ENCODE results near the gene NME1. TPM values are rescaled to one million over a fixed set of nuclear protein-coding genes. Genes with fewer than 3 reads are reported as not detected.

Gene NME1
- total and polyA plus RNA-seq, 9 of the 15 experiments (the other 6 are each of a cell fraction or from before 2014, with no cell fraction given), result 449 to 1,588 (median 604) TPM

- POLR2A ChIA-PET, result interaction anchor here (0.7 to 3.1 kb wide), 17 partner anchors 10 to 350 kb away, joined by 3 to 23 read pairs (median 5); partner anchors contain the start of gene SPAG9
- CTCF ChIA-PET (ENCODE audit: low intra/inter-chr PET ratio), result interaction anchor here (0.7 to 2.4 kb wide), 5 partner anchors 14 to 152 kb away, joined by 3 to 31 read pairs (median 7); partner anchors contain the start of gene NME2
- Histone ChIP-seq H3K36me3 (ENCODE audit: control insufficient read depth, insufficient read depth, low read length) (peaks cover 30% of the 10 kb centered on the region), H3K4me3 (peak overlapping the region; percentile 32), H3K27me3 (ENCODE audit: control insufficient read depth in 2 of 2, insufficient read depth in 2 of 2, low read length in 2 of 2) (no peaks in the 10 kb centered on the region), H3K4me2 (ENCODE audit: insufficient read depth, low read length) (peak overlapping the region; percentile 80), H2AFZ (ENCODE audit: low read depth, low read length) (peak overlapping the region; percentile 99), H3K9ac (ENCODE audit: insufficient read depth in 1 of 2, low read depth in 2 of 2, low read length in 2 of 2) (peak overlapping the region; percentile 46 to 76), H4K20me1 (replicated peaks; ENCODE audit: control insufficient read depth, insufficient read depth, low read length) (no peaks in the 10 kb centered on the region), H3K4me1 (replicated peaks in 1 of 2; ENCODE audit: control insufficient read depth in 2 of 2, insufficient read depth in 2 of 2, low read length in 2 of 2) (peaks cover 5 to 15% of the 10 kb centered on the region in 2 experiments; a peak in 4 of 5 replicates), H3K9me3 (replicated peaks; ENCODE audit: control insufficient read depth, insufficient read depth, low read depth, low read length) (no peaks in the 10 kb centered on the region), H3K79me2 (ENCODE audit: control insufficient read depth, insufficient read depth, low read length) (peaks cover 45% of the 10 kb centered on the region), H3K27ac (ENCODE audit: extremely low read depth, low read depth, low read length) (peak overlapping the region; percentile 84), H3K9me1 (ENCODE audit: control insufficient read depth, insufficient read depth, low read length) (no peaks in the 10 kb centered on the region)
- 8% methylated on average over 8 of the region's 8 CpGs for WGBS (ENCODE audit: insufficient coverage, low coverage, missing lambda C conversion rate)
- intact Hi-C loops (cut with micrococcal nuclease), result loop anchor here (1.0 to 5.0 kb wide), 4 partner anchors 31 to 300 kb away; no protein-coding TSS in a partner anchor
- in situ Hi-C loops (cut with MboI), result loop anchor here (10.0 kb wide), 1 partner anchor 288 kb away; the partner anchor contains the start of gene TOB1
- ATAC-seq, result peak; percentile 3
- TSS peak; percentile 70 for BruUV-seq (replicated peaks)
- FAIRE-seq, result no peak
- no peak for DNase-seq (ENCODE audit: extremely low read depth in 1 of 4, low spot score in 3 of 4)
- TF ChIP-seq, protein P1, sequence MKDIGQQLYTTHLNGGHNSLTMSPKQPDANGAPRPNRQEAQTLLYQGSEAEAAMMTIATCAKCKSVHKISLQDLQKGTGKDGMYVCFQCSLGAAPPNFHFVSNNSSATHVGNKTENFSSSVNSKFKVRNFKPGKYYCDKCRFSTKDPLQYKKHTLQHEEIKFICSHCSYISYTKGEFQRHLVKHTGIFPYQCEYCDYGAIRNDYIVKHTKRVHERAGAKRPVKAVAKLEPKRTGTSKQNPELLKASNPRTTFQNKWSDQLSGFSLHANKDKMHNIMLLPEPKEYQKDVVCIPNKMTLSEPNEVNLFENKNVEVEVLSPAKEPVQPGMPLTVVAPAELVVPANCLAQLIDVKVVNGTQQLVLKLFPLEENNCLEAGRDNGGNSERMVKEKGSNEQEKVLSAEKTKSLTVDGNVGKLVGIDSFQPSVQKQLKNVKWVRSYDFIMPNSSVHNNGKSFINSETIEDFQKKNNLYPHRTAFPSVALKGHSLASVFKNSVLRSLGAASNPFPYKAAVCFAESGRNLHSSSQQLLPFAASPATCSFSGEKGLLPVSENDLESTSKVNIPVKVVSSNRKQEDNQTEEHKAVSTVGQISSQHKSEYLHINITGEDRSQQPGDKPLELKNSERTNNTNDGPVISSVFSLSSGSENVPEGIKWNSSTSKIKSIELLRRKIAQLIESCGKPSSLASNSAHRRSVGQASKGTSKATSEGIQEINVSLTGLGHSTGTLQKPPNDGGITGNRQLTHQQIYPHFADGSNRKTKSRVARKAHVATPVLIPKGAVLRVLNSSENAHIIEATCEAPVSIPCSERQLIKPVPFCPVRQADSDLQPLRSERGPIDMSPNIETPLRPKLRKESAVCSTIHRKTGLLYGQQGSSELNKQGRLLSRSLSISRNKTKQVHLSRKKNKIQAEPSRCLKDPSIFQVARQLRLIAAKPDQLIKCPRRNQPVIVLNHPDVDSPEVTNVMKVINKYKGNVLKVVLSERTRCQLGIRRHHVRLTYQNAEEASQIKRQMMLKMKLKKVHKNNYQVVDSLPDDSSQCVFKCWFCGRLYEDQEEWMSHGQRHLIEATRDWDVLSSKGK (CRISPR knock-in tag; IDR thresholded peaks at IDR 0.05), result no peak
- TF ChIP-seq CEBPB (tag; IDR thresholded peaks at IDR 0.05) (no peak), TAF15 (IDR thresholded peaks at IDR 0.05; ENCODE audit: low read depth, low read length) (no peak), MIER1 (IDR thresholded peaks at IDR 0.05; ENCODE audit: low read depth) (no peak), SMARCA5 (IDR thresholded peaks at IDR 0.05) (peak; percentile 56; the same call in 1 of the 2 replicates), ZNF3 (CRISPR knock-in tag; IDR thresholded peaks at IDR 0.05) (no peak), FOXJ2 (tag; IDR thresholded peaks at IDR 0.05) (0 out of 2 replicates have a peak, but pooled peaks have one; percentile 48), POLR2A (conservative IDR thresholded peaks at IDR 0.05) (no peak)
- TF ChIP-seq, protein P2, sequence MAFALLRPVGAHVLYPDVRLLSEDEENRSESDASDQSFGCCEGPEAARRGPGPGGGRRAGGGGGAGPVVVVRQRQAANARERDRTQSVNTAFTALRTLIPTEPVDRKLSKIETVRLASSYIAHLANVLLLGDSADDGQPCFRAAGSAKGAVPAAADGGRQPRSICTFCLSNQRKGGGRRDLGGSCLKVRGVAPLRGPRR (CRISPR knock-in tag; IDR thresholded peaks at IDR 0.05), result no peak
- TF ChIP-seq, protein P3, sequence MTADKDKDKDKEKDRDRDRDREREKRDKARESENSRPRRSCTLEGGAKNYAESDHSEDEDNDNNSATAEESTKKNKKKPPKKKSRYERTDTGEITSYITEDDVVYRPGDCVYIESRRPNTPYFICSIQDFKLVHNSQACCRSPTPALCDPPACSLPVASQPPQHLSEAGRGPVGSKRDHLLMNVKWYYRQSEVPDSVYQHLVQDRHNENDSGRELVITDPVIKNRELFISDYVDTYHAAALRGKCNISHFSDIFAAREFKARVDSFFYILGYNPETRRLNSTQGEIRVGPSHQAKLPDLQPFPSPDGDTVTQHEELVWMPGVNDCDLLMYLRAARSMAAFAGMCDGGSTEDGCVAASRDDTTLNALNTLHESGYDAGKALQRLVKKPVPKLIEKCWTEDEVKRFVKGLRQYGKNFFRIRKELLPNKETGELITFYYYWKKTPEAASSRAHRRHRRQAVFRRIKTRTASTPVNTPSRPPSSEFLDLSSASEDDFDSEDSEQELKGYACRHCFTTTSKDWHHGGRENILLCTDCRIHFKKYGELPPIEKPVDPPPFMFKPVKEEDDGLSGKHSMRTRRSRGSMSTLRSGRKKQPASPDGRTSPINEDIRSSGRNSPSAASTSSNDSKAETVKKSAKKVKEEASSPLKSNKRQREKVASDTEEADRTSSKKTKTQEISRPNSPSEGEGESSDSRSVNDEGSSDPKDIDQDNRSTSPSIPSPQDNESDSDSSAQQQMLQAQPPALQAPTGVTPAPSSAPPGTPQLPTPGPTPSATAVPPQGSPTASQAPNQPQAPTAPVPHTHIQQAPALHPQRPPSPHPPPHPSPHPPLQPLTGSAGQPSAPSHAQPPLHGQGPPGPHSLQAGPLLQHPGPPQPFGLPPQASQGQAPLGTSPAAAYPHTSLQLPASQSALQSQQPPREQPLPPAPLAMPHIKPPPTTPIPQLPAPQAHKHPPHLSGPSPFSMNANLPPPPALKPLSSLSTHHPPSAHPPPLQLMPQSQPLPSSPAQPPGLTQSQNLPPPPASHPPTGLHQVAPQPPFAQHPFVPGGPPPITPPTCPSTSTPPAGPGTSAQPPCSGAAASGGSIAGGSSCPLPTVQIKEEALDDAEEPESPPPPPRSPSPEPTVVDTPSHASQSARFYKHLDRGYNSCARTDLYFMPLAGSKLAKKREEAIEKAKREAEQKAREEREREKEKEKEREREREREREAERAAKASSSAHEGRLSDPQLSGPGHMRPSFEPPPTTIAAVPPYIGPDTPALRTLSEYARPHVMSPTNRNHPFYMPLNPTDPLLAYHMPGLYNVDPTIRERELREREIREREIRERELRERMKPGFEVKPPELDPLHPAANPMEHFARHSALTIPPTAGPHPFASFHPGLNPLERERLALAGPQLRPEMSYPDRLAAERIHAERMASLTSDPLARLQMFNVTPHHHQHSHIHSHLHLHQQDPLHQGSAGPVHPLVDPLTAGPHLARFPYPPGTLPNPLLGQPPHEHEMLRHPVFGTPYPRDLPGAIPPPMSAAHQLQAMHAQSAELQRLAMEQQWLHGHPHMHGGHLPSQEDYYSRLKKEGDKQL (CRISPR knock-in tag; IDR thresholded peaks at IDR 0.05; ENCODE audit: borderline replicate concordance), result no peak
- TF ChIP-seq, protein P4, sequence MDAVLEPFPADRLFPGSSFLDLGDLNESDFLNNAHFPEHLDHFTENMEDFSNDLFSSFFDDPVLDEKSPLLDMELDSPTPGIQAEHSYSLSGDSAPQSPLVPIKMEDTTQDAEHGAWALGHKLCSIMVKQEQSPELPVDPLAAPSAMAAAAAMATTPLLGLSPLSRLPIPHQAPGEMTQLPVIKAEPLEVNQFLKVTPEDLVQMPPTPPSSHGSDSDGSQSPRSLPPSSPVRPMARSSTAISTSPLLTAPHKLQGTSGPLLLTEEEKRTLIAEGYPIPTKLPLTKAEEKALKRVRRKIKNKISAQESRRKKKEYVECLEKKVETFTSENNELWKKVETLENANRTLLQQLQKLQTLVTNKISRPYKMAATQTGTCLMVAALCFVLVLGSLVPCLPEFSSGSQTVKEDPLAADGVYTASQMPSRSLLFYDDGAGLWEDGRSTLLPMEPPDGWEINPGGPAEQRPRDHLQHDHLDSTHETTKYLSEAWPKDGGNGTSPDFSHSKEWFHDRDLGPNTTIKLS (IDR thresholded peaks at IDR 0.05; ENCODE audit: borderline replicate concordance, low read depth), result no peak
These were observed 571 bp upstream of the NME1 start for GRCh38 chr17:51152766-51153209.

Data from K562 (cell line).